Measurements from ENCODE around the gene PPP4R1. TPM values are rescaled to one million over a fixed set of nuclear protein-coding genes. Genes with fewer than 3 reads are reported as not detected.

PPP4R1 gene
- total RNA-seq, 2 donors from 2014 or later, result 54.1 to 65.5 TPM

DNA sequence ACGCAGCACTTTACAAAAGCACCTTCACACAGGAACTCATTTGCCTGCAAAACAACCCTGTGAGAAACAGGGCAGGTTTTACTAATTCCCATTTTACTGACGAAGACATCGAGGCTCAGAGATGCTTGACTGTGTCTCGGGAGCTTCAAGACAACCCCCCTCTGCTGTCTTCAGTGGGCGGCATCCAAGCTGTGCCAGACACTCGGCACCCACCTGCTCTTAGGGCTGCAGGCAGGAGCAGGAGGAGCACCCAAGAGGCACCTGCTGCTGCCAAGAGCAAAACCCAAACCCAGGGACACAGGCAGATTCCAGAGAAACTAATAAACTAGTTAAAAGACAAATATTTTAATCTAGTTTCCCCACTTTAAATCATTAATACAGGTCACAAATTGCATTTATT is 67.9 kb downstream of the PPP4R1 start:
- DNase-seq, result no peak
- ATAC-seq, result no peak
- H3K36me3 Mint-ChIP-seq (ENCODE audit: low read depth), result peaks cover 7% of the 10 kb centered on the region

DNA sequence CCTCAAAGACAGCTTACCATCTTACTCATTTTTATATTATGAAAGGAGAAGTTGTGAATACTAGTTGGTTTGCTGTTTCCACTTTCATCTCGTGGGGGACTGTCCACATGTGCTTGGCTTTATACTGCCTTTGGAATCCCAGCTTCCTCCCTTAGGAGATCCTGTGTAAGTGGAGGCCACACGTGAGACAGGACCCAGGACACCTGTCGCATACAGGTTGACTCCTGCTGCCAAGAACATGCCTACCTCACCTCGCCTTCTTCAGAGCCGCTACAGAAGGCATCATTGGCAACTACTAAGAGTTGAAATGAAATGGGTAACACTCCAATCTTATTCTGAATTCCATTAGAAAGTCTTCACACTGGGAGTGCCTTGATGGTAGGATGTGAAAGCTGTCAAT is 69.3 kb downstream of the PPP4R1 start:
- H3K27ac Mint-ChIP-seq, result no peak overlapping the region
- peaks cover 7% of the 10 kb centered on the region for H3K36me3 Mint-ChIP-seq (ENCODE audit: low read depth)
- H3K4me1 Mint-ChIP-seq, result peaks cover 10% of the 10 kb centered on the region

More for the DNA sequence above, 67.9 kb downstream of the PPP4R1 start:
- Mint-ChIP-seq H3K4me3 (no peak overlapping the region), H3K27ac (peak overlapping the region; percentile 29), H3K27me3 (no peaks in the 10 kb centered on the region), H3K4me1 (peaks cover 10% of the 10 kb centered on the region)
- H3K9me3 ChIP-seq (ENCODE audit: control insufficient read depth, low read length, poor library complexity, severe bottlenecking), result no peaks in the 10 kb centered on the region

GRCh38 chr18:9542924-9543323 is 71.4 kb downstream of the PPP4R1 start:
- H3K36me3 Mint-ChIP-seq (ENCODE audit: low read depth), result no peaks in the 10 kb centered on the region
- no peaks in the 10 kb centered on the region for H3K9me3 ChIP-seq (ENCODE audit: control insufficient read depth, low read length, poor library complexity, severe bottlenecking)
- DNase-seq (no peak), ATAC-seq (no peak)
- H3K27ac Mint-ChIP-seq, result no peak overlapping the region
- H3K27me3 Mint-ChIP-seq, result no peaks in the 10 kb centered on the region
- H3K4me3 Mint-ChIP-seq, result no peak overlapping the region
- peaks cover 9% of the 10 kb centered on the region for H3K4me1 Mint-ChIP-seq

More for the DNA sequence above, 69.3 kb downstream of the PPP4R1 start:
- H3K9me3 ChIP-seq (ENCODE audit: control insufficient read depth, low read length, poor library complexity, severe bottlenecking), result no peaks in the 10 kb centered on the region
- Mint-ChIP-seq H3K27me3 (no peaks in the 10 kb centered on the region), H3K4me3 (no peak overlapping the region)
- no peak for ATAC-seq
- no peak for DNase-seq

- Mint-ChIP-seq H3K27me3 (no peaks in the 10 kb centered on the region), H3K36me3 (ENCODE audit: low read depth) (peaks cover 6% of the 10 kb centered on the region), H3K27ac (no peak overlapping the region), H3K4me3 (no peak overlapping the region), H3K4me1 (peaks cover 9% of the 10 kb centered on the region)
- DNase-seq, result no peak
- no peaks in the 10 kb centered on the region for H3K9me3 ChIP-seq (ENCODE audit: control insufficient read depth, low read length, poor library complexity, severe bottlenecking)
- ATAC-seq, result no peak
Observed at GRCh38 chr18:9539938-9540337, 74.4 kb downstream of the PPP4R1 start.

DNA sequence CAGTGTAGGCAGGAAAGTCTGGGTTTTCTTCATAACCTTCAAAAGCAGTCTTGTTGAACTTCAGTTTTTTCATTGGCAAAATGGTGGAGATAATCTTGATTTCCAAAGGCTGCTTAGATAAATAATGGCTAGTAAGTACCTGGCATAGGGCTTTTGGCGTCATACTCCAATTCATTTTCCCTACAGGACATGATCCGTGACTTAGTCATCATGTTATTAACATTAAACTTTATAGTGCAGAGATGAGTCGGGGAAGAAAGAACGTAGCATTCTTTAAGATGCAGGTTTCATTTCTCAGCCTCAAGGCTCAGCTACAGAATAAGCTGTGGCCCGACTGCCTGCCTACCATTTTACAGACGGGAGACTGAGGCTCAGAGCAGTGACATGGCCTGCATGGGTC is 75.1 kb downstream of the PPP4R1 start:
- ATAC-seq (no peak), DNase-seq (no peak)
- no peak overlapping the region for H3K4me3 Mint-ChIP-seq
- H3K27me3 Mint-ChIP-seq, result no peaks in the 10 kb centered on the region
- H3K4me1 Mint-ChIP-seq, result peaks cover 9% of the 10 kb centered on the region
- H3K36me3 Mint-ChIP-seq (ENCODE audit: low read depth), result peaks cover 6% of the 10 kb centered on the region
- no peak overlapping the region for H3K27ac Mint-ChIP-seq
- H3K9me3 ChIP-seq (ENCODE audit: control insufficient read depth, low read length, poor library complexity, severe bottlenecking), result no peaks in the 10 kb centered on the region

- H3K9me3 ChIP-seq (ENCODE audit: control insufficient read depth, low read length, poor library complexity, severe bottlenecking), result no peaks in the 10 kb centered on the region
- no peak overlapping the region for H3K4me3 Mint-ChIP-seq
- H3K4me1 Mint-ChIP-seq, result peaks cover 4% of the 10 kb centered on the region
- ATAC-seq (no peak), DNase-seq (no peak)
- no peak overlapping the region for H3K27ac Mint-ChIP-seq
- no peaks in the 10 kb centered on the region for H3K27me3 Mint-ChIP-seq
- H3K36me3 Mint-ChIP-seq (ENCODE audit: low read depth), result peaks cover 8% of the 10 kb centered on the region
Observed at GRCh38 chr18:9537677-9538076, 76.7 kb downstream of the PPP4R1 start.

GRCh38 chr18:9536354-9537152 is 77.8 kb downstream of the PPP4R1 start:
- no peak for DNase-seq
- Mint-ChIP-seq H3K4me1 (peaks cover 4% of the 10 kb centered on the region), H3K27me3 (no peaks in the 10 kb centered on the region), H3K36me3 (ENCODE audit: low read depth) (peaks cover 8% of the 10 kb centered on the region), H3K27ac (no peak overlapping the region), H3K4me3 (no peak overlapping the region)
- no peaks in the 10 kb centered on the region for H3K9me3 ChIP-seq (ENCODE audit: control insufficient read depth, low read length, poor library complexity, severe bottlenecking)
- no peak for ATAC-seq

DNA sequence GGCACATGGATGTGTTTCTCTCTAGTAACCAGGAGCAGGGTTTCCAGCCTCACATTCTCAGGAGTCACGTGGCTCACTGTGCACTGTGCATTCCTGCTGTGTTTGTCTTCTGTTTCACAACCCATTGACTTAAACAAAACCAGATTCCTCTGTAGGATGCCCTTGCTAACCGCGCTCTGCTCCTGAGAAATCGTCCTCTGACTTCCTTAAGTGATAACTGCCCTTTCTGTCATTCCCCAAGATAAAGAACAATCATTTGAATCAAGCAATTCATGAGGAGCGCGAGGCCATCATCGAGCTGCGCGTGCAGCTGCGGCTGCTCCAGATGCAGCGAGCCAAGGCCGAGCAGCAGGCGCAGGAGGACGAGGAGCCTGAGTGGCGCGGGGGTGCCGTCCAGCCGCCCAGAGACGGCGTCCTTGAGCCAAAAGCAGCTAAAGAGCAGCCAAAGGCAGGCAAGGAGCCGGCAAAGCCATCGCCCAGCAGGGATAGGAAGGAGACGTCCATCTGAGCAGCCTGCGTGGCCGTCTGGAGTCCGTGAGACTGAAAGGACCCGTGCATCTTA is 78.8 kb downstream of the PPP4R1 start:
- DNase-seq (no peak), ATAC-seq (no peak)
- Mint-ChIP-seq H3K27me3 (no peaks in the 10 kb centered on the region), H3K4me1 (peaks cover 4% of the 10 kb centered on the region), H3K4me3 (no peak overlapping the region), H3K36me3 (ENCODE audit: low read depth) (peaks cover 8% of the 10 kb centered on the region), H3K27ac (no peak overlapping the region)
- H3K9me3 ChIP-seq (ENCODE audit: control insufficient read depth, low read length, poor library complexity, severe bottlenecking), result no peaks in the 10 kb centered on the region

DNA sequence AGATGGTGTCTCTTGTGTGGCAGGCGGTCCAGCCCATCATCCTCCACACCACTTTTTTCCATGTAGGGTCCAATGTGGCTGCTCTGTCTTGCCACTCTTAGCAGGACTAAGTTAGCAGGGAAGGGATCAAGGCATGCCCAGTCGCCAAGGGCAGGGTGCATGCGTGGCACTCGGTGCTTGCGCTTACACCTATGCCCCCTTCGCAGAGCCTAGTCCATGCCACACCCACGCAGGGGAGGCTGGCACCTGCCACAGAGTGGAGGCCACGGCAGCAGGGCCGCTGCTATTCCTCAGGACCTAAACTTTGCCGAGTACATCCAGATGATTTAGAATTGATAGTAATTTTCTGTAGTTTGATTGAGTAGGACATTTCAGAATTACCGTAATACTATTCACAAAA is 79.5 kb downstream of the PPP4R1 start:
- peaks cover 8% of the 10 kb centered on the region for H3K36me3 Mint-ChIP-seq (ENCODE audit: low read depth)

DNA sequence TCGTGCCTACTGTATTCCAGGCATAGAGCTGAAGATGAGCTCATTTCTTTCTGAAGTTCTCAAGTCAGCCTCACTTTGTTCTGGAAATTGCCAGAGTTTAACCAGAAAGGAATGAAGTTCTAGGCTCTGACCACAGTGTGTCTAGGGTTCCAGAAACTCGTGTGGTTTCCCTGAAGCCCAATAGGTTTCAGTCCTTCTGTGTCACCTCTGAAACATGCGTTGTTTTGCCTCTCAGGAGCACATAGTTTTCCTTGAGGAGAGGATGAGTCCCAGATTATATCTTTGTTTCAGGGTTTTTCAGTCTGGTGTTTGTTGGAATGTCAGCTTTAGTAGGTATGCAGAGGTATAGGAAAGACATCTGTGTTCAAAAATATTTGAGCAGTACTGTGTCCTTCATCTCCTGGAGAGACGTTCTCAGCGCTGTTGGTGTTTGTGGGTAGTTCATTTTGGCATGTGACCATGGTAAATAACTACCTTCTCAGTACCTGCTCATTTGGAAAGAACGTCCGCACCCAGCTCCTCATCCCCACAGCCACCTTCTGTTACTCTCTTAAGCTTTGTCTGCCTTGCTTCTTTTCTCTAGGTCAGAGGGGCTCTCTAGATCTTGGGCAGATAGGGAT is 82.5 kb downstream of the PPP4R1 start:
- Mint-ChIP-seq H3K27me3 (no peaks in the 10 kb centered on the region), H3K4me1 (peaks cover 2% of the 10 kb centered on the region), H3K27ac (no peak overlapping the region), H3K4me3 (no peak overlapping the region), H3K36me3 (ENCODE audit: low read depth) (peaks cover 13% of the 10 kb centered on the region)
- DNase-seq (no peak), ATAC-seq (no peak)
- no peaks in the 10 kb centered on the region for H3K9me3 ChIP-seq (ENCODE audit: control insufficient read depth, low read length, poor library complexity, severe bottlenecking)

More for the DNA sequence above, 79.5 kb downstream of the PPP4R1 start:
- ATAC-seq, result no peak
- Mint-ChIP-seq H3K4me1 (peaks cover 4% of the 10 kb centered on the region), H3K27ac (no peak overlapping the region), H3K4me3 (no peak overlapping the region), H3K27me3 (no peaks in the 10 kb centered on the region)
- no peak for DNase-seq
- no peaks in the 10 kb centered on the region for H3K9me3 ChIP-seq (ENCODE audit: control insufficient read depth, low read length, poor library complexity, severe bottlenecking)

DNA sequence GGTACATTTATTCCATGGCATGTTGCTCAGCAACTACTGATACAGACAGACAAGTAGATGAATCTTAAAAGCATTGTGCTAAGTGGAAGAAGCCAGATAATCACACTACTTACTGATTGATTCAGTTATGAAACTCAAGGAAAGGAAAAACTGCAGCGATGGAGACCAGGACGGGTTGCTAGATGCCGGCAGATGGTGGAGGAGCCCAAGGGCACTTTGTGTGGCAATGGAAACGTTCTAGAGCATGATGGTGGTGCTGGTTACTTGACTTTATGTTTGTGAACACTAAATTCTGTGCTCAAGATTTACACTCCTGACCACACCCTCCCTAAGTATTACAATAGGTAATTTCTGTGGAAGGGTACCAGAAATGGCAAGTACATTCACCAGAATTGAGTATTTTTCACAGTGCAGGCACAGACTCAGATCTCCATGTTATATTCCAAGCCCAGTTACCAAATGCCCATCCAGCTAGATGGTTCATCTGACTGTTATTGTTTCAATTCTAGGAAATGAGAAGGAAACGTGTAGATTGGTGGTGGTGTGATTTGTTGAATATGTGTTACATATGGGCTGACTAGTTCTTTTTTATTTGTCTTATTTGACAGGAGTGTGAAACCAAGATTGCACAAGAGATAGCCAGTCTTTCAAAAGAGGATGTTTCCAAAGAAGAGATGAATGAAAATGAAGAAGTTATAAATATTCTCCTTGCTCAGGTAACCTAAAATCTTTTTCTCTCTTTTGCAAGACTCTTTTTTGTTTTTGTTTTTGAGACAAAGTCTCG is 83.9 kb downstream of the PPP4R1 start:
- no peak overlapping the region for H3K27ac Mint-ChIP-seq
- DNase-seq, result no peak
- peaks cover 7% of the 10 kb centered on the region for H3K36me3 Mint-ChIP-seq (ENCODE audit: low read depth)
- no peak for ATAC-seq
- H3K9me3 ChIP-seq (ENCODE audit: control insufficient read depth, low read length, poor library complexity, severe bottlenecking), result no peaks in the 10 kb centered on the region
- no peaks in the 10 kb centered on the region for H3K27me3 Mint-ChIP-seq
- H3K4me1 Mint-ChIP-seq, result no peaks in the 10 kb centered on the region
- H3K4me3 Mint-ChIP-seq, result no peak overlapping the region

- Mint-ChIP-seq H3K27me3 (no peaks in the 10 kb centered on the region), H3K36me3 (ENCODE audit: low read depth) (peaks cover 5% of the 10 kb centered on the region), H3K4me1 (no peaks in the 10 kb centered on the region), H3K27ac (no peak overlapping the region), H3K4me3 (no peak overlapping the region)
- no peaks in the 10 kb centered on the region for H3K9me3 ChIP-seq (ENCODE audit: control insufficient read depth, low read length, poor library complexity, severe bottlenecking)
- no peak for ATAC-seq
- no peak for DNase-seq
Observed at GRCh38 chr18:9526458-9526857, 87.9 kb downstream of the PPP4R1 start.

DNA sequence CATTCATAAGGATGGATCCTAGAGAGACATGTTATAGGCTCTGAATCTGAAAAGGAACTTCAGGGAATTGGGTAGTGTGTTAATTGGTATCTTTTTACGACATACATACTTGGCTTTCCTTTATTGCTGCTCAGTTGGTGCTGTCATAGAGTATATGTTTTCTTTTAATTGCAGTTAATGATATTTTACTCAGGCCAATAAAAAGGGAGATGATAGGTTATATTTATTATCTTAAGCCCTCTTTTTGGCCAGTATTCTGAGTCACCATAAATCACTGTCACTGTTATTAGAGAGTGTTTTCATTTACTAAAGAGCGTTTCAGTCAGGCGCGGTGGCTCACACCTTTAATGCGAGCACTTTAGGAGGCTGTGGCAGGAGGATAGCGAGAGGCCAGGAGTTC is 91.4 kb downstream of the PPP4R1 start:
- ATAC-seq, result no peak
- Mint-ChIP-seq H3K4me1 (no peaks in the 10 kb centered on the region), H3K36me3 (ENCODE audit: low read depth) (peaks cover 3% of the 10 kb centered on the region), H3K27ac (no peak overlapping the region), H3K27me3 (no peaks in the 10 kb centered on the region), H3K4me3 (no peak overlapping the region)
- DNase-seq, result no peak
- no peaks in the 10 kb centered on the region for H3K9me3 ChIP-seq (ENCODE audit: control insufficient read depth, low read length, poor library complexity, severe bottlenecking)
